Activated naive CD8-positive, alpha-beta T cell (primary cell): ENCODE measurements around the gene FTCDNL1.
A peak's percentile ranks its signal among the peaks of the same experiment; 100 is the strongest.

Source experiments
- H3K27ac Mint-ChIP-seq: one replicate; pipeline ENCODE4 v1.8.0; 2021; ENCODE audit warnings: mixed read lengths
- H3K27me3 Mint-ChIP-seq: one replicate; pipeline ENCODE4 v1.8.0; 2021; ENCODE audit warnings: mixed read lengths
- H3K36me3 Mint-ChIP-seq: one replicate; pipeline ENCODE4 v1.8.0; 2021; ENCODE audit warnings: mixed read lengths
- H3K4me1 Mint-ChIP-seq: one replicate; pipeline ENCODE4 v1.8.0; 2021; ENCODE audit warnings: low read depth, mixed read lengths
- H3K4me3 Mint-ChIP-seq: one replicate; pipeline ENCODE4 v1.8.0; 2021; ENCODE audit warnings: mild to moderate bottlenecking, mixed read lengths
- H3K9me3 Mint-ChIP-seq: one replicate; pipeline ENCODE4 v1.8.0; 2021; ENCODE audit warnings: low read depth, mixed read lengths

The FTCDNL1 gene

DNA sequence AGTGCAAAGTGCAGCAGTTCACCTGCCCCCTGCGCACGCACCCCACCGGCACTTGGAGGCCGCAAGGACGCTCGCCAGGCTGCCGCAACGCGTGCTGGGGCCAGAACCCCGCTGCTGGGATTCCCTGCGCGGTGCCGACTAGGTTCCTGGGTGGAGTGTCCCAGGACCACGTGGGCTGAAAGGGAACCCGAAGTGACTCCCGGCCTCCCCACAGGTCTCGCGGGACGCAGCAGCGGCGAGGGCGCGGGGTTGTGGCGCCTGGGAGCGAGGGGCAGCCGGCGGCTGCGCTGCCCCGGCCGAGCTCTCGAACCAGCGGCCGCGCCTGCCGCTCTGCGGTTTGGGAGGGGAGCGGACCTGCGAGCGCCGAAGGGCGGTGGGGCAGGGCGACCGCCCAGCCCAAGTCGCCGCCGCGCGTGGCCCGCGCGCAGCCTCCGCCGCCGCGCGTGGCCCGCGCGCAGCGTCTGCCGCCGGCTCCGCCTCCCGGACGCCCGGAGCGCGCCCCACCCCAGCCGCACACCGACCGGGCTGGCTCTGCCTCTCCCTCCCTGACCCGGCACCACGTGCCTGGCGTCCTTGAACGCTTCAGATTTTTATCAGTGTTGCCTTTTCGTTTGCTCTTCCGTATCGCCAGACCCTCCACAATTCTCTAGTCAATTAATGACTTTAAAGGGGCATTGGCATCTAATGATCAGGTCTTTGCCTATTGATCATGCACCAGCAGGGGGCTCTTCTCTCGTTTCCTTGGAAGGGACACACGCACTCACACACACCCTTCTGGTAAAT, at the start of gene FTCDNL1:
TSS of gene FTCDNL1 (minus strand) at position 475 of the 783 bp plus-strand sequence. CDS start 2,230 bp downstream, outside the sequence.
- Mint-ChIP-seq H3K27me3 (no peaks in the 10 kb centered on the region), H3K27ac (peak within 1 kb of the TSS; percentile 95), H3K9me3 (no peaks in the 10 kb centered on the region)

DNA sequence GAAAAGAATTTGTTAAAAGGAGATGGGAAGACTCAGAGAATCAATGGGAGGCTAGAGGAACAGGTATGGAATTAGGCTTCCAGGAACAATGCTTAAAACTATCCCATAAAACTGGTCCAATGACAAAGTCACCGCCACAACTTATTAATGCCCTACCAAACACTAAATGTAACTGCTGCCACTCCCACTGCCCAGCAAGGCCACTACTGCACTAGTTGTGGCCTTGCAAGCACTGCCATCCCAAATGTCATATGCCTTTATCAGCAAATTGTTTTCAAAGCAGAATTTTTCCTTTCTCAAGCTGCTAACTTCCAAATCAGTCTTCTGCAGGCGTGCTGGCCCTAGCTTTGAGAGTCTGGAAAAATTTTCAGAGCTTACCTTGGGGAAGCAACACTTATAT, 45.6 kb upstream of the FTCDNL1 start:
- Mint-ChIP-seq H3K9me3 (no peaks in the 10 kb centered on the region), H3K4me3 (no peak overlapping the region), H3K27ac (no peak overlapping the region), H3K36me3 (no peaks in the 10 kb centered on the region), H3K27me3 (no peaks in the 10 kb centered on the region), H3K4me1 (no peaks in the 10 kb centered on the region)

More for the DNA sequence above, at the start of gene FTCDNL1:
- Mint-ChIP-seq H3K4me3 (peak within 1 kb of the TSS; percentile 95), H3K4me1 (peaks cover 10% of the 10 kb centered on the region), H3K36me3 (no peaks in the 10 kb centered on the region)

DNA sequence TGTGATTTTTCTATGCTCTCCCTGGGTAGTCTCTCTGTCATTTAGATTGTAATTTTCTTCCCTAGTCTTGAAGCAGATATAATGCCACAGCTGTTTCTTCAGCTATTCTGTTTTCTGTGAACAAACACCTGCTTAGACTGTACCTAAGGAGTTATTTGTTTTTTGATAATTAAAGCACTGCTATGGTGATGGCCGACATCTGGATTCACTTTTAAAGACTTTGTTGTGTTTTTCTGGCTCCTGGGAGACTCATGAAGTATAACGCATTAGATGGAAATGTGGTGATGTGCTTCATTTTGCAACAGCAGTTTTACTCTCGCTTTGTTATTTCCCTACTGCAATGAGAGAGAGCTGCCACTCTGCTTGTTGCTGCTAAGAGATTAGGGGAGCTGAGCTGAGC, 44.4 kb upstream of the FTCDNL1 start:
- Mint-ChIP-seq H3K36me3 (no peaks in the 10 kb centered on the region), H3K9me3 (no peaks in the 10 kb centered on the region), H3K27me3 (peaks cover 2% of the 10 kb centered on the region), H3K4me1 (no peaks in the 10 kb centered on the region), H3K27ac (no peak overlapping the region), H3K4me3 (no peak overlapping the region)

DNA sequence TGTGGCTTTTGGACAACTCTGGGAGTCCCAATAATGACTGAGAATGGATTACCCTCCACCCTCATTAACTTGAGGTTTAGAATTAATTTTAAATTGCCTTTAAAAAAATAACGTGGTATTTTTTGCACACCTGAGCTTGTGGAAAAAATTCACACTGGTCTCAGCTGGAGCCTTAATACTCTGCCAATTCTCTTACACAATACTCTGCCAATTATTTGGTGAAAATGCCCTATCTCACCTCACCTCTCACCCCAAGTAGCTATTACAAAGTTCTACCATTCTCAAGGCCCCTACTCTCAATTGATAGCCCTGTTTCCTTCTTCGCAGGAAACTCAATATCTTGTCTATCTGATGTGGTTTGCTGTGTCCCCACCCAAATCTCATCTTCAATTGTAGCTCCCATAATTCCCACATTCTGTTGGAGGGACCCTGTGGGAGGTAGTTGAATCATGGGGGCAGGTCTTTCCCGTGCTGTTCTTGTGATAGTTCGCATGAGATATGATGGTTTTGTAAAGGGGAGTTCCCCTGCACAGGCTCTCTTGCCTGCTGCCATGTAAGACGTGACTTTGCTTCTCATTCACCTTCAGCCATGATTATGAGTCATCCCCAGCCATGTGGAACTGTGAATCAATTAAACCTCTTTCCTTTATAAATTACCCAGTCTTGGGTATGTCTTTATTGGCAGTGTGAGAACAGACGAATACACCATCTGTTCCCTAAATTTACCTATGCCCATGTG, 32.7 kb upstream of the FTCDNL1 start:
- no peaks in the 10 kb centered on the region for H3K4me1 Mint-ChIP-seq
- peaks cover 11% of the 10 kb centered on the region for H3K27me3 Mint-ChIP-seq
- no peak overlapping the region for H3K27ac Mint-ChIP-seq
- H3K4me3 Mint-ChIP-seq = no peak overlapping the region
- H3K36me3 Mint-ChIP-seq = no peaks in the 10 kb centered on the region
- no peaks in the 10 kb centered on the region for H3K9me3 Mint-ChIP-seq

DNA sequence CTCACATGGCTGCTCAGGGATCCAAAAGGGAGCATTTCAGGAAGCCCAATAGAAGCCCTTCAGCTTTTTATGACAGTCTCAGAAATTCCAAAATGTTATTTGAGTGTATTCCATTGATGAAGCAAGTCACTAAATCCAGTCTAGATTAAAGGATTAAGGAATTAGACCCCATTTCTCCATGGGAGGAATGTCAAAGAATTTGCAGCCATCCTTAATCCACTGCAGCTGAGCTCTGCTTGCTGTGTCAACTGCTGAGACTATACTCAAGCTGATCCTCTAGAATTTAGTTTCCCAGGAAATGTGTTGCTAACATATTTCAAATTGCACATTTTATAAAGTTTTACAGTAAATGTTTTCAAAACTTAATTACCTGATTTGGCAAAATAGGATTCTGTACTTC, 31.7 kb upstream of the FTCDNL1 start:
- no peaks in the 10 kb centered on the region for H3K36me3 Mint-ChIP-seq
- no peak overlapping the region for H3K4me3 Mint-ChIP-seq
- no peaks in the 10 kb centered on the region for H3K4me1 Mint-ChIP-seq
- H3K27me3 Mint-ChIP-seq = peaks cover 11% of the 10 kb centered on the region
- H3K9me3 Mint-ChIP-seq = no peaks in the 10 kb centered on the region
- no peak overlapping the region for H3K27ac Mint-ChIP-seq

DNA sequence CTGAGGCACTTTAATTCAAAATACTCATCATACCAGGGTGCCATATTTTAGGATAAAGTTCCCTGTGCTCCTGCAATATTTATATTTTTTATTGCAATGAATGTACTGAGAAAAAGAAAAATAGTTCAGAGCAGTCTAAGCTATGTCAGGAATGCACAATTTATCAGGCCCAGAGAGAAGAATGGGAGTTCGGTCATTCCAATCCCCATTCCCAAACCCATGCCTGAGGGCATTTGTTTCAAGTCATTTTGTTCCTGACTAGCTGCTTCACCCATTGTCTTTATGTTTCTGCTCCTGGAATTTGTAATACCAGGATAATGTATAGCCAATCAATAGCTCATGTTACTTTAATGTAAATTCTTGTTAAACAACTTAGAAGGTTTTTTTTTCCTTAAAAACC, 24.4 kb upstream of the FTCDNL1 start:
- no peak overlapping the region for H3K27ac Mint-ChIP-seq
- H3K36me3 Mint-ChIP-seq = peaks cover 13% of the 10 kb centered on the region
- no peak overlapping the region for H3K4me3 Mint-ChIP-seq
- no peaks in the 10 kb centered on the region for H3K4me1 Mint-ChIP-seq
- peaks cover 9% of the 10 kb centered on the region for H3K27me3 Mint-ChIP-seq
- H3K9me3 Mint-ChIP-seq = peaks cover 15% of the 10 kb centered on the region

DNA sequence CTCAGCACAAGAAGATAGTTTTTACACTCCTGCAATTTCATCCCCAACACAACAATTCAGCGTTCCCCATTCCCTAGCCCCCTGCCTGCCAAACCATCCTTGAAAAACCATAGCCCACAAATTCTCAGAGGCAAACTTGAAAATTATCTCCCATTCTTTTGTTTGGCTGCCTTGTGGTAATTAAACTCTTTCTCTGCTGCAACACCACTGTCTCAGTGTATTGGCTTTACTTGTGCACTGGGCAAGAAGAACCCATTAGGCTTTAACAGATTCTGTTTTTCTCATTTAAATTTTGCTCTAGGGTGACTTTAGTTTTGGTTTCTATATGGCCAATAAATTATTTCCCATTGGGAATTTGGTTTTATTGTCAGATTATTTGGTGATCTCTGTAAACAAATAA, 23.2 kb upstream of the FTCDNL1 start:
- H3K36me3 Mint-ChIP-seq = peaks cover 13% of the 10 kb centered on the region
- H3K27me3 Mint-ChIP-seq = peaks cover 7% of the 10 kb centered on the region
- peaks cover 15% of the 10 kb centered on the region for H3K9me3 Mint-ChIP-seq

DNA sequence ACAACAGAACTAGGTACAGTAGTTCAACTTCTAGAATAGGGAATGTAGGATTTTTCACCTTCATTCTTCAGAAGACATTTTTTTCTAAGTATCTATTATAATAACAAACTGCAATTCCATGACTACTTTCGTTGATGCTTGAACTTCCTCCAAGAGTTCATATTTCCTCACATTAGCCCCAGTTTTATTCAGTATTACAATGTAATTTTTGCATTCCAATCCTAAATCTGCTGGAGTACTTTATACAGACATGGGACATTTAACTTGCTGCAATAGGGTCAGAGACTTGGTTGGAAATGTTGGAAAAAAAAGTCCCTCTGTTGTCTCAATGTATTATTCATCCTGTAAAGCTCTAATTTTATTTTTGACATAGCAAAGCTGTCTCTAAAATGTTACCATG, 19.6 kb upstream of the FTCDNL1 start:
- Mint-ChIP-seq H3K4me1 (no peaks in the 10 kb centered on the region), H3K4me3 (no peak overlapping the region), H3K36me3 (peaks cover 13% of the 10 kb centered on the region), H3K9me3 (peaks cover 15% of the 10 kb centered on the region), H3K27me3 (peaks cover 16% of the 10 kb centered on the region), H3K27ac (no peak overlapping the region)

More for the DNA sequence above, 23.2 kb upstream of the FTCDNL1 start:
- no peak overlapping the region for H3K27ac Mint-ChIP-seq
- H3K4me3 Mint-ChIP-seq = no peak overlapping the region
- H3K4me1 Mint-ChIP-seq = no peaks in the 10 kb centered on the region

DNA sequence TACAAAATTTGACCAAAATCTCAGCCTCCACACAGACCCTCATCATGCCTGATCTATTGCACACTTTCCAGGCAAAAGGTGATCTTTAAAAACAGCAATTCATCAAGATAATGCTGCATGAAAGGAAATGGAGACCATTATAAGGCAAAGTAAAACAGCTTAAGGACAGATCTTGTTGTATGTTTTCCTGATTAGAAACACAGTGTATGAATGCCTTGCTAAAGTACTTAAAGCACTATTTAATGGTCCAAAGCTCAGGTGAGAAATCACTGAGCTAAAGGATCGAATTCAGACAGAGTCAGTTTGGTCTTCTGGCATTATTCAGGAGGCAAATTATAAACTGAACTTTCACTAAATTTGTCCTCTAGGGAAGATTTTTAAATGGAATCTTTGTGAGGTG, 18.7 kb upstream of the FTCDNL1 start:
- Mint-ChIP-seq H3K4me3 (no peak overlapping the region), H3K27ac (no peak overlapping the region), H3K9me3 (peaks cover 9% of the 10 kb centered on the region), H3K27me3 (peaks cover 11% of the 10 kb centered on the region), H3K36me3 (peaks cover 8% of the 10 kb centered on the region), H3K4me1 (no peaks in the 10 kb centered on the region)

DNA sequence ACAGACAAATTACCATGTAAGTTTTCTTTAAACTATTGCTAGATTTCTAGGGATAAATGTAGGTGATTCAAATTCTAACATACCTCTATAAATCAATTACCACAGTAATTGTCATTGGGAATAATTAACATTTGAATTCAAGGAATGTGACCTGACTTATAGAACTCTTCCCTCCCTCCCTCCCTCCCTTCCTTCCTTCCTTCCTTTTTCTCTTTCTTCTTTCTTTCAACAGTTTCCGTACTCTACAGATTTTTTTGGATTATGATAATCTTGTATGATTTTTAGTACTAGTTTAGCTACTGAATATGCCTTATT, 18.2 kb upstream of the FTCDNL1 start:
- Mint-ChIP-seq H3K36me3 (peaks cover 4% of the 10 kb centered on the region), H3K27me3 (peaks cover 11% of the 10 kb centered on the region), H3K4me3 (no peak overlapping the region), H3K27ac (no peak overlapping the region), H3K9me3 (peaks cover 5% of the 10 kb centered on the region), H3K4me1 (no peaks in the 10 kb centered on the region)

DNA sequence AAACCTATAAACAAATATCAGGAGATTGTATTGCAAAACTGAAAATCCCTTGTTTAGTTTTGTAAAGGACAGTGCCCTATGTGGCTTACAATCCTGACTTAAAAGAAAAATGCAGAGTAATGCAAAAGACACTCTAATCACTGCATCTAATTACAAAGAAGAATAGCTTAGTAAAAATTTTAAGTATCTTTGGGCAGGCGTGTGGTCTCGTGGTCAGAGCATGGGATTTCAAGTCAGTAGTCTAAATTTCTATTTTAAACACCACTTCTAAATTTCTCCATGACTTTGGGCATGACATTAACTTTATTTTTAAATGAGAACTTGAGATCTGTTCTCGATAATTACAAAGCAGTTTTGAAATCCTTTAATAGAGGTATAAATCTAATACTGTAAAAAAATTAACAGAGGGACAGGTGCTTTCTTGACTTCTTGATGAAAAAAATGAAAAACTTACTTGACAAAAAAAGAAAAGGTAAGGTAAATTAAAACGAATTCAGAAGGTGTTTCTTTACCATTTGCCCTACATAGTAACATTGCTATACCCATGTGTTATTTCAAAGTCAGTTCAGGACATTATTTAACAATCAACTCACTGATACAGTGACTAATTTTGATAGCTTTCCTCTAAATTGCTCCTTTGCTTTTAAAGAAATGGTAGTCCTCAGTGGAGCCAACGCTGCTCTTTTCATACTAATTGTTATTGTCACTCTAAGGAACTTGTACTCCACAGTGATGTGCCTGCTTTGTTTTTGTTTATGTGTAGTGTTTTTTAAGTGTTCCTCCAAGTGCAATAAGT, 17.6 kb upstream of the FTCDNL1 start:
- Mint-ChIP-seq H3K36me3 (no peaks in the 10 kb centered on the region), H3K27ac (no peak overlapping the region), H3K4me1 (no peaks in the 10 kb centered on the region), H3K4me3 (no peak overlapping the region), H3K27me3 (peaks cover 15% of the 10 kb centered on the region), H3K9me3 (no peaks in the 10 kb centered on the region)

DNA sequence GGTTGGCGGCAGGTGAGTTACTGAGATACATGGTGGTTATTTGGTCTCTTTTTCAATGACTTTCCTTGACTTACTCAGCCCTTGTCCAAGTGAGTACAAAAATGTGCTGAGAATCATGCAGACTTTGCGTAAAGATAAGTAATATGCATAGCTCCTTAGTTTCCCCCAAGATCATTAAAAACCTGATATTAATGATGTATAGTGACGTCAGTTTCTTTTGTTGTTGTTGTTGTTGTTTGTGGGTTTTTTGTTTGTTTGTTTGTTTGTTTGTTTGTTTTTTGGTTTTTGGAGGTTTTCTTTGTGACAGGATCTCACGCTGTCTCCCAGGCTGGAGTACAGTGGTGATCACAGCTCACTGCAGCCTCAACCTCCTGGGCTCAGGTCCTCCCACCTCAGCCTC, 14.9 kb upstream of the FTCDNL1 start:
- peaks cover 18% of the 10 kb centered on the region for H3K27me3 Mint-ChIP-seq
- H3K9me3 Mint-ChIP-seq = no peaks in the 10 kb centered on the region
- H3K4me3 Mint-ChIP-seq = no peak overlapping the region
- no peak overlapping the region for H3K27ac Mint-ChIP-seq
- no peaks in the 10 kb centered on the region for H3K4me1 Mint-ChIP-seq
- H3K36me3 Mint-ChIP-seq = no peaks in the 10 kb centered on the region

DNA sequence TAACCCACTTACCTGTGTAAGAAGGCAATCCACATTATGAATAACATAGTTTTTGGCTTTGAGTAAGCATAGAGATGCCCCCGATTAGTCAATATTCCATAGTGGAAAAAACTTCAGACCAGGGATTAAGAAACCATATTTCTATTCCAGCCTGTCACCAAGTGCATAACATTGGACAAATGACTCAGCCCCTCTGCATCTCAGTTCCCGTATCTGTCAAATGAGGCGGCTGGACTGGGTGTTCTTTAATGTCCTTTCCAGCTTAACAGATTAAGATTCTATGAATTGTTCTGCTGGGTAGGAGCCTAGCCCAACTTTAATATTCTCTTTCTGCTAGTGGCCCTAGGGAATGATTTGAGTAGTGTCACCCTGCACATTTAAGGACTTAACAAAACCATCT, 11.8 kb upstream of the FTCDNL1 start:
- H3K27ac Mint-ChIP-seq = no peak overlapping the region
- H3K4me1 Mint-ChIP-seq = no peaks in the 10 kb centered on the region
- H3K4me3 Mint-ChIP-seq = no peak overlapping the region
- no peaks in the 10 kb centered on the region for H3K36me3 Mint-ChIP-seq
- H3K9me3 Mint-ChIP-seq = no peaks in the 10 kb centered on the region
- H3K27me3 Mint-ChIP-seq = peaks cover 18% of the 10 kb centered on the region

DNA sequence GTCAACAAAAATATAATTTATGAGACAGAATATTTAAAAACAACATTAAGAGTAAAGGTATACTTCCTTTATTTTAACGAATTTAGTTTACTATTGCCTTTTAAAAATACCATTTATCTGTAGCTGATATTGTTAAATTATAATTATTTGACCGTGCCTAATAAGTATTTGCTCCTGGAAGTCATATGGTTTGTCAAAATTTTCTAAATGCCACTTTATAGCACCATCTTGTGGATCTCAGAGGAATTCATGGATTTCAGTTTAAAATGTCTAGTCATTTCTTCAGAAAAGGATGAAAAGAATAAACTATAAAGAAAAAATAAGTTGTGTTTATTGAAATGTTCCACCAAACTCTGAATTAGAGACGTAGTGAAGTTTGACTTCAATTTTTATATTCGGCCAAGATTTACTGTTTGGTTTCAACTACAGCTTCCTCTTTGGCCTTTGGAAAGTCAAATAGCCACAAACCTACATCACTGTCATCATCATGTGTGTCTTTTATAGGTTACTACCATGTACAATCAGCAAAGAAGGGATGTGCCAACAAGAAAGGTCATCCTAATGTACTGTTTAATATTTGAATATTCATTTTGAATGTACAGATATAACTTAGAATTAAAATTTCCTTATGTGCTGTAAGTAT, 10.3 kb upstream of the FTCDNL1 start:
- H3K36me3 Mint-ChIP-seq = no peaks in the 10 kb centered on the region
- H3K9me3 Mint-ChIP-seq = no peaks in the 10 kb centered on the region
- H3K4me3 Mint-ChIP-seq = no peak overlapping the region
- H3K27me3 Mint-ChIP-seq = peaks cover 16% of the 10 kb centered on the region
- H3K4me1 Mint-ChIP-seq = no peaks in the 10 kb centered on the region
- H3K27ac Mint-ChIP-seq = no peak overlapping the region

DNA sequence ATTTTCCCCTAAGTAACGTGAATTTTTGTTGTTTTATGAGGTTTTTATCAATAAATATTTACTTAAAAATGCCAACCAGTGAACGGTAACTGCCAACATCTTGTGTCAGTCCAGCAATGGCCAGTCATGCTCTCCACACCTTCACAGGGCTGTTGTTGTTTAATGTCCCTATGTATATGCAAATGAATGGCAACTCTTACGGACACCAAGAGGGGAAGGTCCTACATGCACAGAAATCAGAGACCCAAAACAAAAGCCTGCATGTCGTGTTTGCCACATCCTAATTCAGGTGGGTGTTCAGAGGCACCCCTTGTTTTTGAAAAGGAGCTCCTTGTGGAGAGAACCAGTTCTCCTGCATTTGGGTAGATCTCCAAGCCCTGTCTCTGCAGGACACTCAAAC, 4.8 kb upstream of the FTCDNL1 start:
- H3K36me3 Mint-ChIP-seq = no peaks in the 10 kb centered on the region
- H3K4me1 Mint-ChIP-seq = peaks cover 4% of the 10 kb centered on the region
- no peaks in the 10 kb centered on the region for H3K9me3 Mint-ChIP-seq
- peaks cover 4% of the 10 kb centered on the region for H3K27me3 Mint-ChIP-seq
- no peak overlapping the region for H3K27ac Mint-ChIP-seq
- no peak overlapping the region for H3K4me3 Mint-ChIP-seq
